ENCODE data around the gene ARHGAP28. TPM values are rescaled to one million over a fixed set of nuclear protein-coding genes. Genes with fewer than 3 reads are reported as not detected.

The ARHGAP28 gene
- total RNA-seq, 1 experiment from 2014 or later, result 0.41 TPM

- no peak for DNase-seq (ENCODE audit: low read depth, low spot score)
- no peak for ATAC-seq
- H3K4me3 ChIP-seq (ENCODE audit: low read depth in 2 of 2, low read length in 2 of 2), result no peak overlapping the region
- no peaks in the 10 kb centered on the region for H3K27me3 ChIP-seq (ENCODE audit: control insufficient read depth, insufficient read depth, low read length)
- TF ChIP-seq TCF7L2 (IDR thresholded peaks at IDR 0.05; ENCODE audit: low read depth, low read length) (no peak), SIN3A (IDR thresholded peaks at IDR 0.05; ENCODE audit: borderline replicate concordance, insufficient read depth, low read depth, low read length) (no peak), REST (IDR thresholded peaks at IDR 0.05; ENCODE audit: insufficient read depth in 1 of 2, low read depth in 2 of 2, low read length in 1 of 2) (no peak)
- no peaks in the 10 kb centered on the region for H3K36me3 ChIP-seq (ENCODE audit: control insufficient read depth, insufficient read depth, low read length)
- CTCF ChIA-PET, result no interaction called here
- H3K9me3 ChIP-seq (ENCODE audit: control insufficient read depth, insufficient read depth, low read depth, low read length), result no peaks in the 10 kb centered on the region
- H3K4me1 ChIP-seq (ENCODE audit: control insufficient read depth, insufficient read depth, low read length), result no peaks in the 10 kb centered on the region
- POLR2A ChIA-PET, result no interaction called here
- no TSS peak for BruUV-seq (replicated peaks)
- intact Hi-C loops (cut with micrococcal nuclease; ENCODE audit: unreplicated experiment) (no loop called here), in situ Hi-C loops (cut with HindIII; ENCODE audit: low pct_unique_long_range_greater_than_20kb, low sequenced_read_pairs) (no loop called here)
- H3K27ac ChIP-seq (ENCODE audit: low read length), result no peak overlapping the region
These were observed 130.3 kb downstream of the ARHGAP28 start for GRCh38 chr18:6859676-6860422.

- ChIA-PET CTCF (no interaction called here), POLR2A (no interaction called here)
- Histone ChIP-seq H3K27ac (ENCODE audit: low read length) (no peak overlapping the region), H3K9me3 (ENCODE audit: control insufficient read depth, insufficient read depth, low read depth, low read length) (no peaks in the 10 kb centered on the region), H3K4me1 (ENCODE audit: control insufficient read depth, insufficient read depth, low read length) (no peaks in the 10 kb centered on the region), H3K27me3 (ENCODE audit: control insufficient read depth, insufficient read depth, low read length) (no peaks in the 10 kb centered on the region), H3K4me3 (ENCODE audit: low read depth in 2 of 2, low read length in 2 of 2) (no peak overlapping the region), H3K36me3 (ENCODE audit: control insufficient read depth, insufficient read depth, low read length) (no peaks in the 10 kb centered on the region)
- TF ChIP-seq REST (IDR thresholded peaks at IDR 0.05; ENCODE audit: insufficient read depth in 1 of 2, low read depth in 2 of 2, low read length in 1 of 2) (no peak), SIN3A (IDR thresholded peaks at IDR 0.05; ENCODE audit: borderline replicate concordance, insufficient read depth, low read depth, low read length) (no peak), POLR2AphosphoS5 (IDR thresholded peaks at IDR 0.05; ENCODE audit: low read depth, low read length) (no peak), CTCF (IDR thresholded peaks at IDR 0.05) (no peak), TCF7L2 (IDR thresholded peaks at IDR 0.05; ENCODE audit: low read depth, low read length) (no peak)
- BruUV-seq (replicated peaks), result no TSS peak
- ATAC-seq (no peak), DNase-seq (ENCODE audit: low read depth, low spot score) (no peak)
- intact Hi-C loops (cut with micrococcal nuclease; ENCODE audit: unreplicated experiment) (no loop called here), in situ Hi-C loops (cut with HindIII; ENCODE audit: low pct_unique_long_range_greater_than_20kb, low sequenced_read_pairs) (no loop called here)
These were observed 131.4 kb downstream of the ARHGAP28 start for GRCh38 chr18:6860804-6861448.
